OCI-LY3 (cell line): ENCODE measurements around the gene RHBDL3.

Experiments
- EZH2phosphoT487 ChIP-seq: fragments of 200-600 bp; shearing (Covaris generic); IDR thresholded peaks from 2 replicates; pipeline ENCODE4 v1.6.1; 2018; ENCODE audit warnings: antibody characterized with exemption, mixed run types, low read depth
- TF ChIP-seq, protein P1 (sequence below): fragments of 200-600, 300-600 bp; sonication (generic); IDR thresholded peaks from 2 replicates; pipeline ENCODE4 v1.5.1; 2014; ENCODE audit warnings: antibody characterized with exemption, low read length, low read depth

- TF ChIP-seq, protein P1, sequence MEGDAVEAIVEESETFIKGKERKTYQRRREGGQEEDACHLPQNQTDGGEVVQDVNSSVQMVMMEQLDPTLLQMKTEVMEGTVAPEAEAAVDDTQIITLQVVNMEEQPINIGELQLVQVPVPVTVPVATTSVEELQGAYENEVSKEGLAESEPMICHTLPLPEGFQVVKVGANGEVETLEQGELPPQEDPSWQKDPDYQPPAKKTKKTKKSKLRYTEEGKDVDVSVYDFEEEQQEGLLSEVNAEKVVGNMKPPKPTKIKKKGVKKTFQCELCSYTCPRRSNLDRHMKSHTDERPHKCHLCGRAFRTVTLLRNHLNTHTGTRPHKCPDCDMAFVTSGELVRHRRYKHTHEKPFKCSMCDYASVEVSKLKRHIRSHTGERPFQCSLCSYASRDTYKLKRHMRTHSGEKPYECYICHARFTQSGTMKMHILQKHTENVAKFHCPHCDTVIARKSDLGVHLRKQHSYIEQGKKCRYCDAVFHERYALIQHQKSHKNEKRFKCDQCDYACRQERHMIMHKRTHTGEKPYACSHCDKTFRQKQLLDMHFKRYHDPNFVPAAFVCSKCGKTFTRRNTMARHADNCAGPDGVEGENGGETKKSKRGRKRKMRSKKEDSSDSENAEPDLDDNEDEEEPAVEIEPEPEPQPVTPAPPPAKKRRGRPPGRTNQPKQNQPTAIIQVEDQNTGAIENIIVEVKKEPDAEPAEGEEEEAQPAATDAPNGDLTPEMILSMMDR = no peak
- no peak for TF ChIP-seq EZH2phosphoT487
Measured at GRCh38 chr17:32349854-32350665, 84.4 kb downstream of the RHBDL3 start, which contains the start of gene ZNF207.
